DMS 273 (cell line): ENCODE measurements around the gene PTCD1.
"Not testable (repeated sequence)": the region's sequence is repeated elsewhere in the genome, so short reads cannot be mapped to it uniquely, and the experiment has no call there.

Experiments
- DNase-seq: peaks from one replicate; lab custom pipeline; 2025; ENCODE audit not compliant: unreplicated experiment; lab: John Stamatoyannopoulos, UW

PTCD1 gene

GRCh38 chr7:99452541-99452940 is 13.9 kb upstream of the PTCD1 start:
- no peak for DNase-seq

GRCh38 chr7:99451936-99452335 is 13.3 kb upstream of the PTCD1 start:
- DNase-seq, result no peak

GRCh38 chr7:99449326-99449725 is 10.7 kb upstream of the PTCD1 start:
- DNase-seq, result no peak

GRCh38 chr7:99448855-99449254 is 10.3 kb upstream of the PTCD1 start:
- DNase-seq, result no peak

- no peak for DNase-seq
Observed at GRCh38 chr7:99447943-99448342, 9.3 kb upstream of the PTCD1 start.

- no peak for DNase-seq
Observed at GRCh38 chr7:99446096-99446495, 7.5 kb upstream of the PTCD1 start.

GRCh38 chr7:99440195-99440594 is 1.6 kb upstream of the PTCD1 start:
- no peak for DNase-seq

- no peak for DNase-seq
Observed at GRCh38 chr7:99437946-99438572, 539 bp downstream of the PTCD1 start.

- DNase-seq, result no peak
Observed at GRCh38 chr7:99433158-99433557, 5.4 kb downstream of the PTCD1 start.

- DNase-seq, result not testable (repeated sequence)
Observed at GRCh38 chr7:99431756-99432540, 6.7 kb downstream of the PTCD1 start.

- DNase-seq, result no peak
Observed at GRCh38 chr7:99429756-99430155, 8.8 kb downstream of the PTCD1 start.

- no peak for DNase-seq
Observed at GRCh38 chr7:99428972-99429566, 9.5 kb downstream of the PTCD1 start.

GRCh38 chr7:99424932-99425730 is 13.5 kb downstream of the PTCD1 start:
- DNase-seq, result no peak

- no peak for DNase-seq
Observed at GRCh38 chr7:99422625-99423024, 16.0 kb downstream of the PTCD1 start.

GRCh38 chr7:99422186-99422585 is 16.4 kb downstream of the PTCD1 start:
- no peak for DNase-seq

- peak; percentile 28 for DNase-seq
Observed at GRCh38 chr7:99420986-99421385, 17.6 kb downstream of the PTCD1 start.

- no peak for DNase-seq
Observed at GRCh38 chr7:99420213-99420612, 18.4 kb downstream of the PTCD1 start.

- no peak for DNase-seq
Observed at GRCh38 chr7:99419323-99420021, 19.1 kb downstream of the PTCD1 start.

GRCh38 chr7:99418260-99418659 is 20.3 kb downstream of the PTCD1 start:
- DNase-seq, result no peak

- DNase-seq, result peak; percentile 87
Observed at GRCh38 chr7:99415513-99416127, 23.0 kb downstream of the PTCD1 start.
